ENCODE measurements around the gene USP21. TPM values are rescaled to one million over a fixed set of nuclear protein-coding genes. Genes with fewer than 3 reads are reported as not detected.

The USP21 gene
- total RNA-seq, 2 experiments from 2014 or later, result 36.0 to 40.8 TPM

GRCh38 chr1:161177112-161177935 lies 18.0 kb downstream of the USP21 start, which contains the start of gene B4GALT3:
TSS of gene B4GALT3 (minus strand) at chr1:161177507. CDS start at chr1:161176060, 1,447 bp downstream.
- peak within 1 kb of the TSS; percentile 99 for H3K4me3 Mint-ChIP-seq
- CTCF ChIA-PET, result interaction anchor here (1.1 to 3.7 kb wide), 7 partner anchors 9 to 51 kb away, joined by 3 to 34 read pairs (median 5); partner anchors contain the start of genes PPOX and TOMM40L
- DNase-seq (peak; percentile 94), ATAC-seq (peak; percentile 92)
- H3K9me3 Mint-ChIP-seq (ENCODE audit: low read depth), result no peaks in the 10 kb centered on the region
- H3K36me3 Mint-ChIP-seq, result peaks cover 28% of the 10 kb centered on the region
- peaks cover 58% of the 10 kb centered on the region for H3K4me1 Mint-ChIP-seq
- peak within 1 kb of the TSS; percentile 99 for H3K27ac Mint-ChIP-seq
- H3K27me3 Mint-ChIP-seq, result no peaks in the 10 kb centered on the region

- H3K36me3 Mint-ChIP-seq, result peaks cover 26% of the 10 kb centered on the region
- no peak for ATAC-seq
- peak overlapping the region; percentile 99 for H3K27ac Mint-ChIP-seq
- no peaks in the 10 kb centered on the region for H3K27me3 Mint-ChIP-seq
- peak overlapping the region; percentile 99 for H3K4me3 Mint-ChIP-seq
- H3K4me1 Mint-ChIP-seq, result peaks cover 64% of the 10 kb centered on the region
- H3K9me3 Mint-ChIP-seq (ENCODE audit: low read depth), result no peaks in the 10 kb centered on the region
- CTCF ChIA-PET, result interaction anchor here (1.1 to 3.7 kb wide), 7 partner anchors 8 to 50 kb away, joined by 3 to 34 read pairs (median 5); partner anchors contain the start of genes PPOX and TOMM40L
- DNase-seq, result no peak
Observed at GRCh38 chr1:161177936-161178244, 18.6 kb downstream of the USP21 start.

GRCh38 chr1:161179698-161180097 lies 20.4 kb downstream of the USP21 start:
- DNase-seq (no peak), ATAC-seq (no peak)
- H3K27ac Mint-ChIP-seq, result peak overlapping the region; percentile 56
- no peaks in the 10 kb centered on the region for H3K27me3 Mint-ChIP-seq
- H3K4me1 Mint-ChIP-seq, result peaks cover 72% of the 10 kb centered on the region
- CTCF ChIA-PET, result interaction anchor here (1.0 to 5.3 kb wide), 6 partner anchors 12 to 203 kb away, joined by 3 to 61 read pairs (median 31); partner anchors contain the start of genes NDUFS2, PPOX and TOMM40L
- H3K4me3 Mint-ChIP-seq, result no peak overlapping the region
- peaks cover 15% of the 10 kb centered on the region for H3K36me3 Mint-ChIP-seq
- H3K9me3 Mint-ChIP-seq (ENCODE audit: low read depth), result no peaks in the 10 kb centered on the region

- H3K27me3 Mint-ChIP-seq, result no peaks in the 10 kb centered on the region
- peak overlapping the region; percentile 71 for H3K27ac Mint-ChIP-seq
- H3K9me3 Mint-ChIP-seq (ENCODE audit: low read depth), result no peaks in the 10 kb centered on the region
- ATAC-seq (no peak), DNase-seq (no peak)
- H3K4me1 Mint-ChIP-seq, result peaks cover 74% of the 10 kb centered on the region
- H3K36me3 Mint-ChIP-seq, result peaks cover 9% of the 10 kb centered on the region
- no peak overlapping the region for H3K4me3 Mint-ChIP-seq
- CTCF ChIA-PET, result interaction anchor here (0.6 to 5.3 kb wide), 11 partner anchors 10 to 235 kb away, joined by 3 to 61 read pairs (median 7); partner anchors contain the start of genes ADAMTS4, NDUFS2, PPOX and TOMM40L
Observed at GRCh38 chr1:161180639-161181038, 21.3 kb downstream of the USP21 start.

GRCh38 chr1:161182214-161182613 lies 22.9 kb downstream of the USP21 start:
- H3K4me3 Mint-ChIP-seq, result peak overlapping the region; percentile 25
- peak; percentile 67 for ATAC-seq
- H3K4me1 Mint-ChIP-seq, result peaks cover 78% of the 10 kb centered on the region
- peaks cover 4% of the 10 kb centered on the region for H3K36me3 Mint-ChIP-seq
- H3K27me3 Mint-ChIP-seq, result no peaks in the 10 kb centered on the region
- H3K9me3 Mint-ChIP-seq (ENCODE audit: low read depth), result no peaks in the 10 kb centered on the region
- DNase-seq, result peak; percentile 85
- CTCF ChIA-PET, result interaction anchor here (0.7 to 5.3 kb wide), 12 partner anchors 10 to 535 kb away, joined by 3 to 61 read pairs (median 10); partner anchors contain the start of genes NDUFS2, PPOX, SLAMF1 and TOMM40L
- H3K27ac Mint-ChIP-seq, result peak overlapping the region; percentile 96

- peak overlapping the region; percentile 96 for H3K27ac Mint-ChIP-seq
- no peaks in the 10 kb centered on the region for H3K27me3 Mint-ChIP-seq
- CTCF ChIA-PET, result interaction anchor here (1.2 to 2.5 kb wide), 5 partner anchors 8 to 53 kb away, joined by 3 to 21 read pairs (median 11); partner anchors contain the start of genes B4GALT3, DEDD, NDUFS2 and PPOX
- peak overlapping the region; percentile 61 for H3K4me3 Mint-ChIP-seq
- DNase-seq (peak; percentile 93), ATAC-seq (peak; percentile 80)
- peaks cover 5% of the 10 kb centered on the region for H3K36me3 Mint-ChIP-seq
- H3K4me1 Mint-ChIP-seq, result peaks cover 75% of the 10 kb centered on the region
- no peaks in the 10 kb centered on the region for H3K9me3 Mint-ChIP-seq (ENCODE audit: low read depth)
Observed at GRCh38 chr1:161185282-161185682, 26.0 kb downstream of the USP21 start.

- no peak for DNase-seq
- Mint-ChIP-seq H3K4me3 (peak overlapping the region; percentile 61), H3K27me3 (no peaks in the 10 kb centered on the region), H3K36me3 (peaks cover 5% of the 10 kb centered on the region), H3K27ac (peak overlapping the region; percentile 96), H3K4me1 (peaks cover 70% of the 10 kb centered on the region), H3K9me3 (ENCODE audit: low read depth) (no peaks in the 10 kb centered on the region)
- ATAC-seq, result peak; percentile 4
- CTCF ChIA-PET, result interaction anchor here (0.7 to 2.5 kb wide), 8 partner anchors 8 to 129 kb away, joined by 3 to 21 read pairs (median 5); partner anchors contain the start of genes B4GALT3, DEDD, NDUFS2 and PPOX
Observed at GRCh38 chr1:161185732-161186311, 26.5 kb downstream of the USP21 start.

- H3K27ac Mint-ChIP-seq, result peak overlapping the region; percentile 96
- DNase-seq, result no peak
- H3K4me1 Mint-ChIP-seq, result peaks cover 62% of the 10 kb centered on the region
- ATAC-seq, result no peak
- CTCF ChIA-PET, result interaction anchor here (0.7 to 2.3 kb wide), 2 partner anchors 21 to 22 kb away, joined by 4 to 11 read pairs; partner anchors contain the start of gene PPOX
- H3K4me3 Mint-ChIP-seq, result no peak overlapping the region
- H3K36me3 Mint-ChIP-seq, result peaks cover 5% of the 10 kb centered on the region
- H3K27me3 Mint-ChIP-seq, result no peaks in the 10 kb centered on the region
- H3K9me3 Mint-ChIP-seq (ENCODE audit: low read depth), result no peaks in the 10 kb centered on the region
Observed at GRCh38 chr1:161187311-161187710, 28.0 kb downstream of the USP21 start.

GRCh38 chr1:161188381-161188780 lies 29.1 kb downstream of the USP21 start:
- Mint-ChIP-seq H3K9me3 (ENCODE audit: low read depth) (no peaks in the 10 kb centered on the region), H3K36me3 (peaks cover 1% of the 10 kb centered on the region), H3K4me1 (peaks cover 60% of the 10 kb centered on the region), H3K27ac (peak overlapping the region; percentile 18), H3K4me3 (no peak overlapping the region), H3K27me3 (no peaks in the 10 kb centered on the region)
- ATAC-seq (no peak), DNase-seq (no peak)
- CTCF ChIA-PET, result interaction anchor here (0.6 to 2.1 kb wide), 4 partner anchors 16 to 538 kb away, joined by 3 to 6 read pairs (median 4); partner anchors contain the start of gene TOMM40L

GRCh38 chr1:161189036-161189435 lies 29.7 kb downstream of the USP21 start:
- CTCF ChIA-PET, result interaction anchor here (1.8 to 7.0 kb wide), 4 partner anchors 7 to 102 kb away, joined by 6 to 61 read pairs (median 32); partner anchors contain the start of genes NDUFS2 and TOMM40L
- H3K9me3 Mint-ChIP-seq (ENCODE audit: low read depth), result no peaks in the 10 kb centered on the region

GRCh38 chr1:161190962-161191521 lies 31.7 kb downstream of the USP21 start:
- no peak for ATAC-seq
- CTCF ChIA-PET, result interaction anchor here (1.3 to 7.0 kb wide), 12 partner anchors 9 to 191 kb away, joined by 3 to 77 read pairs (median 16); partner anchors contain the start of genes B4GALT3, CFAP126, NDUFS2 and PPOX
- H3K4me1 Mint-ChIP-seq, result peaks cover 50% of the 10 kb centered on the region

More at GRCh38 chr1:161189036-161189435, 29.7 kb downstream of the USP21 start:
- DNase-seq, result no peak
- Mint-ChIP-seq H3K36me3 (peaks cover 1% of the 10 kb centered on the region), H3K27ac (peak overlapping the region; percentile 8), H3K4me1 (peaks cover 53% of the 10 kb centered on the region), H3K27me3 (no peaks in the 10 kb centered on the region), H3K4me3 (no peak overlapping the region)
- no peak for ATAC-seq

GRCh38 chr1:161191971-161192370 lies 32.7 kb downstream of the USP21 start:
- CTCF ChIA-PET, result interaction anchor here (0.7 to 7.0 kb wide), 20 partner anchors 10 to 448 kb away, joined by 3 to 77 read pairs (median 7); partner anchors contain the start of genes B4GALT3, NDUFS2, PPOX and TOMM40L
- ATAC-seq (no peak), DNase-seq (no peak)
- H3K9me3 Mint-ChIP-seq (ENCODE audit: low read depth), result no peaks in the 10 kb centered on the region
- peaks cover 1% of the 10 kb centered on the region for H3K36me3 Mint-ChIP-seq
- no peaks in the 10 kb centered on the region for H3K27me3 Mint-ChIP-seq
- peaks cover 46% of the 10 kb centered on the region for H3K4me1 Mint-ChIP-seq
- no peak overlapping the region for H3K4me3 Mint-ChIP-seq
- peak overlapping the region; percentile 19 for H3K27ac Mint-ChIP-seq

More at GRCh38 chr1:161190962-161191521, 31.7 kb downstream of the USP21 start:
- Mint-ChIP-seq H3K9me3 (ENCODE audit: low read depth) (no peaks in the 10 kb centered on the region), H3K4me3 (no peak overlapping the region), H3K27ac (no peak overlapping the region), H3K27me3 (no peaks in the 10 kb centered on the region), H3K36me3 (peaks cover 1% of the 10 kb centered on the region)
- DNase-seq, result no peak
